ENCODE measurements around the gene PMS2.
"Not testable (repeated sequence)": the region's sequence is repeated elsewhere in the genome, so short reads cannot be mapped to it uniquely, and the experiment has no call there.

Gene PMS2

DNA sequence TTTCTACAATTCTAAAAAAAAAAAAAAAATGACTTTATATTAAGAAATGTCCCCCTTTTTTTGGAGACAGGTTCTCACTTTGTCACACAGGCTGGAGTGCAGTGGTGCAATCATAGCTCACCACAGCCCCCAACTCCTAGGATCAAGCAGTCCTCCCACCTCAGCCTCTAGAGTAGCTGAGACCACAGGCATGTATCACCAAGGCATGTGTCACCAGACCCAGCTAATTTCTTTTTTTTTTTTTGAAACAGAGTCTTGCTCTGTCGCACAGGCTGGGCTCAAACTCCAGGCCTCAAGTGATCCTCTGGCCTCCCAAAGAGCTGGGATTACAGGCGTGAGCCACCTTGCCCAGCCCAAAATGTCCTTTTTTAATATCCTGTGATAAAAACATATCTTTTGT, 84.7 kb downstream of the PMS2 start:
- not testable (repeated sequence) for DNase-seq (ENCODE audit: low read depth in 2 of 3, low spot score in 2 of 3)
